Fibroblast of lung (primary cell): Measurements from ENCODE around the gene PTAR1. TPM values are rescaled to one million over a fixed set of nuclear protein-coding genes. Genes with fewer than 3 reads are reported as not detected.

Source experiments
- DNase-seq, 2 donors: peaks; one replicate each; pipeline versions ENCODE4 v3.0.0 to v3.0.0-alpha.2; 2010; ENCODE audit warnings: low read depth in 2 of 2
- H2AFZ ChIP-seq: 2 replicates; pipeline ENCODE4 v1.5.1; 2012; ENCODE audit warnings: low read length, control low read depth, inconsistent platforms
- H3K27ac ChIP-seq: 2 replicates; pipeline ENCODE4 v1.5.1; 2011; ENCODE audit warnings: low read length, control low read depth; ENCODE audit not compliant: insufficient read depth
- H3K27me3 ChIP-seq: 2 replicates; pipeline ENCODE4 v1.5.1; 2011; ENCODE audit warnings: mild to moderate bottlenecking, low read length; ENCODE audit not compliant: control insufficient read depth, insufficient read depth
- H3K36me3 ChIP-seq: 2 replicates; pipeline ENCODE4 v1.5.1; 2011; ENCODE audit warnings: low read length; ENCODE audit not compliant: control insufficient read depth, insufficient read depth
- H3K4me1 ChIP-seq: 2 replicates; pipeline ENCODE4 v1.5.1; 2011; ENCODE audit warnings: low read length; ENCODE audit not compliant: control insufficient read depth, insufficient read depth; ENCODE audit errors: extremely low read depth
- H3K4me2 ChIP-seq: 2 replicates; pipeline ENCODE4 v1.5.1; 2011; ENCODE audit warnings: low read length, control low read depth; ENCODE audit not compliant: insufficient read depth; ENCODE audit errors: extremely low read depth
- H3K4me3 ChIP-seq, 4 experiments: fragments of 200-600 bp in 1 of 4; sonication (generic) in 1 of 4; replicated peaks in 1 of 4; 2 replicates each; pipeline ENCODE4 v1.5.1; 2011 to 2016; ENCODE audit warnings: low read length in 4 of 4, low read depth in 3 of 4, mild to moderate bottlenecking in 3 of 4, control low read depth in 2 of 4, inconsistent platforms in 1 of 4, mixed read lengths in 1 of 4; ENCODE audit not compliant: insufficient read depth in 1 of 4; ENCODE audit errors: control extremely low read depth in 1 of 4
- H3K79me2 ChIP-seq: 2 replicates; pipeline ENCODE4 v1.5.1; 2012; ENCODE audit warnings: mild to moderate bottlenecking, low read length, inconsistent platforms; ENCODE audit not compliant: control insufficient read depth, insufficient read depth
- H3K9ac ChIP-seq: 2 replicates; pipeline ENCODE4 v1.5.1; 2011; ENCODE audit warnings: mild to moderate bottlenecking, low read length, control low read depth; ENCODE audit not compliant: insufficient read depth
- H3K9me3 ChIP-seq: 2 replicates; pipeline ENCODE4 v1.5.1; 2012; ENCODE audit warnings: low read depth, low read length; ENCODE audit not compliant: control insufficient read depth, insufficient read depth
- H4K20me1 ChIP-seq: 2 replicates; pipeline ENCODE4 v1.5.1; 2011; ENCODE audit warnings: low read length; ENCODE audit not compliant: control insufficient read depth, insufficient read depth; ENCODE audit errors: extremely low read depth
- EZH2 ChIP-seq: IDR thresholded peaks from 2 replicates; pipeline ENCODE4 v1.5.1; 2012; ENCODE audit warnings: low read length, control low read depth, mild to moderate bottlenecking; ENCODE audit errors: missing control alignments
- polyA plus RNA-seq, 2 donors: library from polyadenylated mRNA; depleted of rRNA in 1 of 2; stranded (reverse) in 1 of 2; unstranded in 1 of 2; fragments of >200 nt; gene quantifications; 2 replicates each; pipeline ENCODE4 v1.2.1, GENCODE V29; 2011 to 2012; ENCODE audit warnings: missing spikeins in 1 of 2
- total RNA-seq: library from RNA; depleted of rRNA; stranded (reverse); fragments of >200 nt; gene quantifications from 2 replicates; pipeline ENCODE4 v1.2.1, GENCODE V29; 2014
- TF ChIP-seq, protein P1 (sequence below), 2 donors: IDR thresholded peaks in 1 of 2; conservative IDR thresholded peaks in 1 of 2; 1 replicate in 1 of 2; 2 replicates in 1 of 2; pipeline ENCODE4 v1.5.1; 2011 to 2012; ENCODE audit warnings: low read length in 2 of 2, control low read depth in 1 of 2, inconsistent platforms in 1 of 2, low read depth in 1 of 2, mild to moderate bottlenecking in 1 of 2

The PTAR1 gene
- total and polyA plus RNA-seq, 2 donors (not counting 1 experiment from before 2014, with no cell fraction given): 21.7 to 115 TPM

DNA sequence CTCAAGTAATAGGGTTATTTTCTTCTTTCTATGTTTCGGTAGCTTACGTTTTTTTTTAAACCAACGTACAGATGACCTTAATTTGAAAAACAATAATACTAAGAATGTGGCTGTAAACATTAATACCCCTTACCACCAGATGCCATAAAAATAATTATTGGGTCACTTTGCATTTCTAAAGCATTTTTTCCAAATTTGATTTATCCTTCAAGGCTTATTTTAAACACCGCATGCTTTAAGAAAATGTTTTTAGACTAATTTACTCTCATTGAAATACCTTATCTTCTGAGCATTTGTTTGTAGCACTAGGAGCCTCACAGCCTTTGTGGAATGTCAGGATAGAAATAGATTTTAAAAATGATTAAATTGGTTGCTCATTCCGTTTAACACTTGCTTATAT is 81.9 kb downstream of the PTAR1 start:
- Histone ChIP-seq H3K27ac (no peak overlapping the region), H2AFZ (no peak overlapping the region), H3K4me1 (peaks cover 4% of the 10 kb centered on the region)

DNA sequence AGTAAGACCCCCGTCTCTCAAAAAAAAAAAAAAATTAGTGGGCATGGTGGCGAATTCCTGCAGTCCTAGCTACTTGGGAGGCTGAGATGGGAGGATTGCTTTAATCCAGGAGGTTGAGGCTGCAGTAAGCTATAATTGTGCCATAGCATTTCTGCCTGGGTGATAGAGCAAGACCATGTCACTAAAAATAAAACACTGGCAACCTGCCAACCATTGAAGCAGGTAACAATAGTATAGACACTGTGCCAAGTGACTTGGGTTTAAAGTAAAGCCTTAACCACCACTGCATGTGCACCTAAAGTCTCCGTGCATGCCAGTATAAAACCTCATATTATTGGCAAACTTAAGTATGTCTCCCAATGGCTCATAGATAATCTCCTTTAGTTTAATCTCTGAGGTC is 84.2 kb downstream of the PTAR1 start:
- no peak overlapping the region for H3K4me2 ChIP-seq
- no peak for DNase-seq

More for the DNA sequence above, 81.9 kb downstream of the PTAR1 start:
- H3K79me2 ChIP-seq: no peaks in the 10 kb centered on the region
- no peaks in the 10 kb centered on the region for H3K27me3 ChIP-seq
- no peak for DNase-seq
- no peaks in the 10 kb centered on the region for H3K36me3 ChIP-seq
- no peak overlapping the region for H3K4me2 ChIP-seq
- H3K9ac ChIP-seq: no peak overlapping the region
- TF ChIP-seq, protein P1, sequence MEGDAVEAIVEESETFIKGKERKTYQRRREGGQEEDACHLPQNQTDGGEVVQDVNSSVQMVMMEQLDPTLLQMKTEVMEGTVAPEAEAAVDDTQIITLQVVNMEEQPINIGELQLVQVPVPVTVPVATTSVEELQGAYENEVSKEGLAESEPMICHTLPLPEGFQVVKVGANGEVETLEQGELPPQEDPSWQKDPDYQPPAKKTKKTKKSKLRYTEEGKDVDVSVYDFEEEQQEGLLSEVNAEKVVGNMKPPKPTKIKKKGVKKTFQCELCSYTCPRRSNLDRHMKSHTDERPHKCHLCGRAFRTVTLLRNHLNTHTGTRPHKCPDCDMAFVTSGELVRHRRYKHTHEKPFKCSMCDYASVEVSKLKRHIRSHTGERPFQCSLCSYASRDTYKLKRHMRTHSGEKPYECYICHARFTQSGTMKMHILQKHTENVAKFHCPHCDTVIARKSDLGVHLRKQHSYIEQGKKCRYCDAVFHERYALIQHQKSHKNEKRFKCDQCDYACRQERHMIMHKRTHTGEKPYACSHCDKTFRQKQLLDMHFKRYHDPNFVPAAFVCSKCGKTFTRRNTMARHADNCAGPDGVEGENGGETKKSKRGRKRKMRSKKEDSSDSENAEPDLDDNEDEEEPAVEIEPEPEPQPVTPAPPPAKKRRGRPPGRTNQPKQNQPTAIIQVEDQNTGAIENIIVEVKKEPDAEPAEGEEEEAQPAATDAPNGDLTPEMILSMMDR (conservative IDR thresholded peaks at IDR 0.05 in 1 of 2, IDR thresholded peaks at IDR 0.05 in 1 of 2; ENCODE audit: low read depth in 1 of 2, low read length in 2 of 2): no peak
- H3K4me3 ChIP-seq: no peak overlapping the region
- H4K20me1 ChIP-seq: no peaks in the 10 kb centered on the region
- H3K9me3 ChIP-seq: no peaks in the 10 kb centered on the region

GRCh38 chr9:69674716-69675438 is 84.9 kb downstream of the PTAR1 start:
- Histone ChIP-seq H3K4me3 (no peak overlapping the region), H3K27ac (peak overlapping the region; percentile 40), H3K79me2 (no peaks in the 10 kb centered on the region), H3K27me3 (no peaks in the 10 kb centered on the region), H3K9ac (no peak overlapping the region), H4K20me1 (no peaks in the 10 kb centered on the region), H3K9me3 (no peaks in the 10 kb centered on the region), H3K36me3 (no peaks in the 10 kb centered on the region), H2AFZ (no peak overlapping the region), H3K4me2 (peak overlapping the region; percentile 63), H3K4me1 (peaks cover 6% of the 10 kb centered on the region)
- peak; percentile 89 to 94 for DNase-seq
- no peak for TF ChIP-seq EZH2
- TF ChIP-seq, protein P1 (conservative IDR thresholded peaks at IDR 0.05 in 1 of 2, IDR thresholded peaks at IDR 0.05 in 1 of 2; ENCODE audit: low read depth in 1 of 2, low read length in 2 of 2): no peak

More for the DNA sequence above, 84.2 kb downstream of the PTAR1 start:
- Histone ChIP-seq H2AFZ (no peak overlapping the region), H4K20me1 (no peaks in the 10 kb centered on the region), H3K79me2 (no peaks in the 10 kb centered on the region), H3K27me3 (no peaks in the 10 kb centered on the region), H3K36me3 (no peaks in the 10 kb centered on the region), H3K9me3 (no peaks in the 10 kb centered on the region), H3K9ac (no peak overlapping the region), H3K4me1 (peaks cover 6% of the 10 kb centered on the region), H3K27ac (peak overlapping the region; percentile 40), H3K4me3 (no peak overlapping the region)
- TF ChIP-seq, protein P1 (conservative IDR thresholded peaks at IDR 0.05 in 1 of 2, IDR thresholded peaks at IDR 0.05 in 1 of 2; ENCODE audit: low read depth in 1 of 2, low read length in 2 of 2): no peak
- no peak for TF ChIP-seq EZH2
